Caco-2 (cell line): ENCODE results near the gene INPP4A. TPM values are rescaled to one million over a fixed set of nuclear protein-coding genes. Genes with fewer than 3 reads are reported as not detected.

ENCODE experiments used
- BruUV-seq: library from RNA; stranded (reverse); fragments of 400-500 nt; replicated peaks from 2 replicates; lab custom pipeline; 2021; lab: Mats Ljungman, UMichigan
- CTCF ChIA-PET: fragments of 300-600 bp; sonication (Branson Sonifier 250); formaldehyde crosslinking; loops from one replicate; lab custom pipeline; 2022; ENCODE audit warnings: antibody characterized with exemption; lab: Charles Lee
- POLR2A ChIA-PET: fragments of 300-600 bp; sonication (Branson Sonifier 250); formaldehyde crosslinking; loops from one replicate; lab custom pipeline; 2022; ENCODE audit warnings: antibody characterized with exemption; lab: Charles Lee
- DNase-seq, 2 experiments: peaks; one replicate each; pipeline versions ENCODE4 v3.0.0 to v3.0.0-alpha.2; 2020 to 2022
- H3K27me3 ChIP-seq: replicated peaks from 2 replicates; pipeline ENCODE4 v1.6.0; 2011; ENCODE audit warnings: low read length; ENCODE audit not compliant: control insufficient read depth, insufficient read depth
- H3K36me3 ChIP-seq: 2 replicates; pipeline ENCODE4 v1.5.1; 2011; ENCODE audit warnings: low read length; ENCODE audit not compliant: control insufficient read depth, insufficient read depth
- H3K4me1 ChIP-seq: fragments of 250-450 bp; sonication (Bioruptor Pico); 2 replicates; pipeline ENCODE4 v1.5.1; 2020; ENCODE audit warnings: mild to moderate bottlenecking
- H3K4me3 ChIP-seq: 2 replicates; pipeline ENCODE4 v1.5.1; 2011; ENCODE audit warnings: low read depth, mild to moderate bottlenecking, control low read depth, low read length
- H3K9me3 ChIP-seq: fragments of 250-450 bp; sonication (Bioruptor Pico); 2 replicates; pipeline ENCODE4 v1.5.1; 2020; ENCODE audit warnings: mild to moderate bottlenecking, moderate library complexity
- H3K27ac Mint-ChIP-seq: one replicate; pipeline ENCODE4 v1.8.0; 2022; ENCODE audit warnings: mixed read lengths; ENCODE audit not compliant: unreplicated experiment
- H3K27me3 Mint-ChIP-seq: one replicate; pipeline ENCODE4 v1.8.0; 2022; ENCODE audit warnings: mixed read lengths; ENCODE audit not compliant: insufficient read depth, unreplicated experiment
- H3K36me3 Mint-ChIP-seq: one replicate; pipeline ENCODE4 v1.8.0; 2022; ENCODE audit warnings: mild to moderate bottlenecking, mixed read lengths; ENCODE audit not compliant: insufficient read depth, unreplicated experiment
- H3K4me1 Mint-ChIP-seq: one replicate; pipeline ENCODE4 v1.8.0; 2022; ENCODE audit warnings: low read depth, mixed read lengths; ENCODE audit not compliant: unreplicated experiment
- H3K4me3 Mint-ChIP-seq: one replicate; pipeline ENCODE4 v1.8.0; 2022; ENCODE audit warnings: mild to moderate bottlenecking, moderate library complexity, mixed read lengths; ENCODE audit not compliant: unreplicated experiment
- H3K9me3 Mint-ChIP-seq: one replicate; pipeline ENCODE4 v1.8.0; 2022; ENCODE audit warnings: mixed read lengths; ENCODE audit not compliant: unreplicated experiment
- intact Hi-C: fragments of 100-400 bp; cut with micrococcal nuclease; formaldehyde crosslinking; loops from one replicate; pipeline ENCODE4 v1.10.0; 2022; ENCODE audit not compliant: unreplicated experiment
- total RNA-seq: library from RNA; stranded (reverse); gene quantifications from 2 replicates; pipeline ENCODE4 v1.2.3, GENCODE V29; 2022
- TF ChIP-seq, protein P1 (sequence below), 2 experiments: fragments of 200-600 bp in 1 of 2; IDR thresholded peaks; 1 replicate in 1 of 2; 2 replicates in 1 of 2; pipeline versions ENCODE4 v1.5.1 to v1.8.0; 2011 to 2022; ENCODE audit warnings: antibody characterized with exemption in 1 of 2, control low read depth in 1 of 2, inconsistent platforms in 1 of 2, low read depth in 1 of 2, low read length in 1 of 2, mild to moderate bottlenecking in 1 of 2, moderate library complexity in 1 of 2; ENCODE audit not compliant: insufficient read depth in 1 of 2, severe bottlenecking in 1 of 2, unreplicated experiment in 1 of 2

The INPP4A gene
- total RNA-seq, 1 experiment from 2014 or later: 26.3 TPM

DNA sequence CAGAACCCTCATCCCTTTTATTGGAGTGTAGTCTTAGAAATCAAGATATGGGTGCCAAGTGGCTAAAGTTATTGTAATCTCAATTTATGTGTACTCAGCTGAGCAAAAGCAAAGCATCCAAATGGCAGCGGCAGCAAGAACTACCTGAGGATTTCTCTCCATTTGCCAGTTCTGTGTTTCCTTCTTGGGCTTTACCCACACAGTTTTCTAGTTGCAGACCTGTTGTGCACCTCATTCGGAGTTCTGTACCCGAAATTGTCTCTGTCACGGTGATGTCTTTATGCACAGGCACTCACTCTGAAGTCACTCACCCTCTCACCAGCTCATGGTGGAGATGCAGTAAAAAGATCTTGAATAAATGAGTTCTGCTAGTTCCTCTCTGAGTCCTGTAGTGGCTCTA, 43.6 kb downstream of the INPP4A start:
- H3K4me3 ChIP-seq: no peak overlapping the region
- H3K4me1 ChIP-seq: peaks cover 16% of the 10 kb centered on the region
- Mint-ChIP-seq H3K27me3 (no peaks in the 10 kb centered on the region), H3K36me3 (peaks cover 6% of the 10 kb centered on the region), H3K27ac (no peak overlapping the region), H3K4me3 (no peak overlapping the region), H3K4me1 (peaks cover 17% of the 10 kb centered on the region), H3K9me3 (peaks cover 7% of the 10 kb centered on the region)
- TF ChIP-seq, protein P1, sequence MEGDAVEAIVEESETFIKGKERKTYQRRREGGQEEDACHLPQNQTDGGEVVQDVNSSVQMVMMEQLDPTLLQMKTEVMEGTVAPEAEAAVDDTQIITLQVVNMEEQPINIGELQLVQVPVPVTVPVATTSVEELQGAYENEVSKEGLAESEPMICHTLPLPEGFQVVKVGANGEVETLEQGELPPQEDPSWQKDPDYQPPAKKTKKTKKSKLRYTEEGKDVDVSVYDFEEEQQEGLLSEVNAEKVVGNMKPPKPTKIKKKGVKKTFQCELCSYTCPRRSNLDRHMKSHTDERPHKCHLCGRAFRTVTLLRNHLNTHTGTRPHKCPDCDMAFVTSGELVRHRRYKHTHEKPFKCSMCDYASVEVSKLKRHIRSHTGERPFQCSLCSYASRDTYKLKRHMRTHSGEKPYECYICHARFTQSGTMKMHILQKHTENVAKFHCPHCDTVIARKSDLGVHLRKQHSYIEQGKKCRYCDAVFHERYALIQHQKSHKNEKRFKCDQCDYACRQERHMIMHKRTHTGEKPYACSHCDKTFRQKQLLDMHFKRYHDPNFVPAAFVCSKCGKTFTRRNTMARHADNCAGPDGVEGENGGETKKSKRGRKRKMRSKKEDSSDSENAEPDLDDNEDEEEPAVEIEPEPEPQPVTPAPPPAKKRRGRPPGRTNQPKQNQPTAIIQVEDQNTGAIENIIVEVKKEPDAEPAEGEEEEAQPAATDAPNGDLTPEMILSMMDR (IDR thresholded peaks at IDR 0.05; ENCODE audit: insufficient read depth in 1 of 2, low read depth in 1 of 2, low read length in 1 of 2, severe bottlenecking in 1 of 2, unreplicated experiment in 1 of 2): peak in 1 of 2 experiments; percentile 3
- H3K27me3 ChIP-seq: no peaks in the 10 kb centered on the region
- DNase-seq: no peak
- no TSS peak for BruUV-seq
- no peaks in the 10 kb centered on the region for H3K9me3 ChIP-seq
- CTCF ChIA-PET: interaction anchor here (0.6 to 1.2 kb wide), 2 partner anchors 12 to 15 kb away, joined by 3 read pairs; no protein-coding TSS in a partner anchor
- POLR2A ChIA-PET: no interaction called here
- intact Hi-C loops: no loop called here
- H3K36me3 ChIP-seq: no peaks in the 10 kb centered on the region

DNA sequence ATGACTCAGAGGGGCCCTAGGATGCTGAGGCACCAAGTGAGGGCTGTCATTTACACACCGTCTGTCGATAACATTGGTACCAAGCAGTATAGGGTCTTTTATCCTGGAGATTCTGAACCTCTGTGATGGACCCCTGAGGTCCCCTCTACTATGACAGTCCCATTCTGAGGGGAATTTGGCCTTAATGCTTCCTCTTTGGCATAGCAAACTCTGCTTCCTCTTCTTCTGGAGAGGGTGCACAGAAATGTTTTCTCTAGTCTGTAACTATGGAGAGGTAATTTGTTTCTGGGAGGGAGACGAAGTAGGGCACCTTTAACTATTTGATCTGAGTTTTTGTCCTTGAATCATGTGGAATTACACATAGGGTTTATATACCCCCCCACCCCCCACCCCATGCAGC, 44.8 kb downstream of the INPP4A start:
- no peaks in the 10 kb centered on the region for H3K36me3 Mint-ChIP-seq
- peaks cover 6% of the 10 kb centered on the region for H3K9me3 Mint-ChIP-seq
- H3K27ac Mint-ChIP-seq: no peak overlapping the region
- H3K27me3 Mint-ChIP-seq: no peaks in the 10 kb centered on the region
- Histone ChIP-seq H3K27me3 (no peaks in the 10 kb centered on the region), H3K36me3 (no peaks in the 10 kb centered on the region), H3K4me1 (peaks cover 4% of the 10 kb centered on the region), H3K4me3 (no peak overlapping the region), H3K9me3 (no peaks in the 10 kb centered on the region; the same call in 1 of the 2 replicates)
- no TSS peak for BruUV-seq
- H3K4me1 Mint-ChIP-seq: peaks cover 5% of the 10 kb centered on the region
- CTCF ChIA-PET: no interaction called here
- no peak for DNase-seq
- TF ChIP-seq, protein P1 (IDR thresholded peaks at IDR 0.05; ENCODE audit: insufficient read depth in 1 of 2, low read depth in 1 of 2, low read length in 1 of 2, severe bottlenecking in 1 of 2, unreplicated experiment in 1 of 2): no peak
- POLR2A ChIA-PET: no interaction called here
- intact Hi-C loops: no loop called here
- H3K4me3 Mint-ChIP-seq: no peak overlapping the region

DNA sequence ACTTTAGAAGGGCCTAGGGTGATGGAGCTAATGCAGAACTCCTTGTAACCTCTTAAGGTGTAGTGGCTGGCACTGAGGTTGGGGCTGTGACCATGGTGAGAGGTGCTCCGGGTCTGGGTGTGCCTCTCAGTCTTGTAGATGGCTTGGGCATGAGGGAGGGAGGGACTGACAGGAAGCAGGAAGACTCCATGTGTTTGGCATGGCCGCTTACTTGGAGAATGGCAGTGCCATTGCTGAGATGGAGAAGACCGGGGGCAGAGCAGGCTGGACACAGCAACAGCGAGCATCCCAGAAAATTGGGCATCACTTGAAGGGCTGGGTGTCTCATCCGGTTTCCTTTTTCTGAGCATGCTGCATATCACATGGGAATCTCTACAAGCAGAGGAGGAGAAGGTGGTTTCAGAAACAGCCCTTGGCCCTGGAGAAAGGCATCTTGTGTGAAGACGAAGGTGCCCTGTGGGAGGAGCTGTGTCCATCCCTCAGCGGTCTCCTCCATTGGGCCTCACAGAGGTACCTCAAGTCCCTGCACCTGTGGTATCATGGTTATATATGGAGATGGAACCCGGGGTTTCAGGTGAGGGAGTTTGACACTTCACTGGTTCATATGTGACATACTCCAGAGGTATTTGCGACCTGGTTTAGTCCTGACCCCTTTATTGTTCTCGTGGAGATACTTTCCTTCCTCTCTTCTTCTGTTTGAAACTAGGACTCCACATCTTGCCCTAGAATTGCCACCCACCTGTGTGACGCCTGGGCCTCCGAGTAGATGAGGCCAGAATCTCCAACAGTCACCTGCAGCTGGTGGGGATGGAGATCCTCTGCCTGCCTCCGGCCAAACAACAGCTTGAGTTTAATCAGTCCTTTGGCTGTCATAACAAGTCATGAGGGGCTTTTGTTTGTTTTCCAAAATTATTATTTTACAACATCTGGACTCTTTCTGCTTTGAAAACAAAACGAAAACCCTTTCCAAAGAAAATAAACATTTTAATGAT, 45.6 kb downstream of the INPP4A start:
- CTCF ChIA-PET: no interaction called here
- DNase-seq: no peak
- POLR2A ChIA-PET: no interaction called here
- Histone ChIP-seq H3K9me3 (no peaks in the 10 kb centered on the region; the same call in 1 of the 2 replicates), H3K4me1 (no peaks in the 10 kb centered on the region), H3K4me3 (no peak overlapping the region), H3K27me3 (no peaks in the 10 kb centered on the region), H3K36me3 (no peaks in the 10 kb centered on the region)
- H3K36me3 Mint-ChIP-seq: no peaks in the 10 kb centered on the region
- H3K27ac Mint-ChIP-seq: no peak overlapping the region
- H3K4me3 Mint-ChIP-seq: no peak overlapping the region
- H3K9me3 Mint-ChIP-seq: peaks cover 10% of the 10 kb centered on the region
- no peaks in the 10 kb centered on the region for H3K27me3 Mint-ChIP-seq
- BruUV-seq: no TSS peak
- intact Hi-C loops: no loop called here
- TF ChIP-seq, protein P1 (IDR thresholded peaks at IDR 0.05; ENCODE audit: insufficient read depth in 1 of 2, low read depth in 1 of 2, low read length in 1 of 2, severe bottlenecking in 1 of 2, unreplicated experiment in 1 of 2): no peak
- no peaks in the 10 kb centered on the region for H3K4me1 Mint-ChIP-seq
